Measurements from ENCODE around the gene MEOX1. TPM values are rescaled to one million over a fixed set of nuclear protein-coding genes. Genes with fewer than 3 reads are reported as not detected.

MEOX1 gene
- total and polyA plus RNA-seq, 7 donors: 0.23 to 5.3 (median 2.9) TPM

DNA sequence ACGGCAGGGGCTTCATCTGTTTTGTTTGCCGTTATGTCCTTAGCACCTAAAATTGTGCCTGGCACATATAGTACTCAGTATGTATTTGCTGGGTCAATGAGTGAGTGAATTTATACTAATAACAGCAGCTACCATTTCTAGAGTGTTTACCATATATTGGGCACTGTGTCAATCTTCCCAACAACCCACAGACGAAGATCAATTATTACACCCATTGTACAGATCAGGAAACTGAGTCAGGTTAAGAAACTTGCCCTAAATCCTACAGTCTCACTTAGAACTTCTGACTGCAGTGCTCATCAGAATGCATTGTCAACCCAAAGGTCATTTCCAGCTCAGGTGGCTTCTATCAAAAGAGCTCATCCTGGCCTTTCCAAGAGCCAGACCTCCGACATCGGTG, 44.5 kb upstream of the MEOX1 start:
- Histone ChIP-seq H3K4me1 (no peaks in the 10 kb centered on the region), H3K9me3 (no peaks in the 10 kb centered on the region), H3K27me3 (peaks cover 8 to 21% (median 13%) of the 10 kb centered on the region in 3 donors), H3K4me3 (no peak overlapping the region), H3K36me3 (no peaks in the 10 kb centered on the region), H3K27ac (no peak overlapping the region)
- TF ChIP-seq, protein P1, sequence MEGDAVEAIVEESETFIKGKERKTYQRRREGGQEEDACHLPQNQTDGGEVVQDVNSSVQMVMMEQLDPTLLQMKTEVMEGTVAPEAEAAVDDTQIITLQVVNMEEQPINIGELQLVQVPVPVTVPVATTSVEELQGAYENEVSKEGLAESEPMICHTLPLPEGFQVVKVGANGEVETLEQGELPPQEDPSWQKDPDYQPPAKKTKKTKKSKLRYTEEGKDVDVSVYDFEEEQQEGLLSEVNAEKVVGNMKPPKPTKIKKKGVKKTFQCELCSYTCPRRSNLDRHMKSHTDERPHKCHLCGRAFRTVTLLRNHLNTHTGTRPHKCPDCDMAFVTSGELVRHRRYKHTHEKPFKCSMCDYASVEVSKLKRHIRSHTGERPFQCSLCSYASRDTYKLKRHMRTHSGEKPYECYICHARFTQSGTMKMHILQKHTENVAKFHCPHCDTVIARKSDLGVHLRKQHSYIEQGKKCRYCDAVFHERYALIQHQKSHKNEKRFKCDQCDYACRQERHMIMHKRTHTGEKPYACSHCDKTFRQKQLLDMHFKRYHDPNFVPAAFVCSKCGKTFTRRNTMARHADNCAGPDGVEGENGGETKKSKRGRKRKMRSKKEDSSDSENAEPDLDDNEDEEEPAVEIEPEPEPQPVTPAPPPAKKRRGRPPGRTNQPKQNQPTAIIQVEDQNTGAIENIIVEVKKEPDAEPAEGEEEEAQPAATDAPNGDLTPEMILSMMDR (IDR thresholded peaks at IDR 0.05): no peak
- TF ChIP-seq POLR2A (IDR thresholded peaks at IDR 0.05): no peak
- TF ChIP-seq POLR2AphosphoS5 (IDR thresholded peaks at IDR 0.05): no peak
- TF ChIP-seq EP300 (IDR thresholded peaks at IDR 0.05): no peak
- DNase-seq: no peak
- intact Hi-C loops (cut with DNase I): no loop called here
- 82 to 87% methylated on average over 5 of the region's 5 CpGs for WGBS, 2 donors

DNA sequence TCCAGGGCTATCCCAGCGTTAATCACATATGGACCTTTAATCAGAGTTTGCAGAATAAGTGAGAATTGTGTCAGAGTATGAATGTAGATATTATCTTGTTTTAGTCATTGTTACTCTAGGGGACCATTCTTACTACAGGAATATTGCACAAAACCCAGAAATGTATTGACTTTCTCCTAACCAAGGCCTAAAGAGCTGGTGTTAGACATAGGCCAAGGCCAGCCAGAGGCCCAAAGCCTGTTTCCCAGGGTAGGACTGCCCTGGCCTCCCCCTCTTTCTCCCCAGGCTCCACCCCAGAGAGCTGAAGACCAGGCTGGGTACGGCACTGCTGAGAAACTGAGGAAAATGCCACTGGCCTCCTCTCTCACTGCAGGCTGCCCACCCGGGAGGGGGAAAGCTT, 41.9 kb upstream of the MEOX1 start:
- H3K9me3 ChIP-seq: no peaks in the 10 kb centered on the region
- peaks cover 0 to 4% (median 3%) of the 10 kb centered on the region in 3 donors for H3K27me3 ChIP-seq
- no peak overlapping the region for H3K27ac ChIP-seq
- DNase-seq: no peak
- H3K4me3 ChIP-seq: no peak overlapping the region
- intact Hi-C loops (cut with DNase I): no loop called here
- no peaks in the 10 kb centered on the region for H3K4me1 ChIP-seq
- TF ChIP-seq EP300 (IDR thresholded peaks at IDR 0.05): no peak
- TF ChIP-seq POLR2A (IDR thresholded peaks at IDR 0.05): no peak
- no peak for TF ChIP-seq POLR2AphosphoS5 (IDR thresholded peaks at IDR 0.05)
- TF ChIP-seq, protein P1 (IDR thresholded peaks at IDR 0.05): no peak
- no peaks in the 10 kb centered on the region for H3K36me3 ChIP-seq
- WGBS, 2 donors: 89 to 94% methylated on average over 3 of the region's 3 CpGs

DNA sequence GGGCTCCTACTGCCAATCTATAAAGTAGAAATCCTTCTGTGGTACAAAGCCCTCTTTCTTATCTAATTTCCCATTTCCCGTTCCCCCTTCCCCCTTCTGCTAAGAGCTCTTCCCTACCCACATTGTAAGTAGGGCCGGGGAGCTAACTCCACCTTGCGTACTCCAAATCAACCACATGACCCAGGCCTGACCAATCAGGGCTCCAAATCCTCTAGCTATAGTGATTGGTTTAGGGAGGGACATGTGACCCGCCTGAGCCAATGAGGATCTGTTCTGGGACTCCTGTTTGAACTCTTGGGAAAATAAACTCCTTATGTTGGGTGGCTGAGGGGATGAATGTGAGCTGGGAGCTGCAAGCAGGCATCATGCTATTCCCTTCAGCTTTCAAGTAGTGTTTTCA, 40.9 kb upstream of the MEOX1 start:
- no peaks in the 10 kb centered on the region for H3K9me3 ChIP-seq
- no peak overlapping the region for H3K4me3 ChIP-seq
- 81 to 84% methylated on average over 4 of the region's 4 CpGs for WGBS, 2 donors
- H3K36me3 ChIP-seq: no peaks in the 10 kb centered on the region
- TF ChIP-seq EP300 (IDR thresholded peaks at IDR 0.05) (no peak), POLR2AphosphoS5 (IDR thresholded peaks at IDR 0.05) (no peak), POLR2A (IDR thresholded peaks at IDR 0.05) (no peak)
- TF ChIP-seq, protein P1 (IDR thresholded peaks at IDR 0.05): no peak
- no peak overlapping the region for H3K27ac ChIP-seq
- no peak for DNase-seq
- peaks cover 0 to 4% (median 3%) of the 10 kb centered on the region in 3 donors for H3K27me3 ChIP-seq
- no peaks in the 10 kb centered on the region for H3K4me1 ChIP-seq
- intact Hi-C loops (cut with DNase I): no loop called here

DNA sequence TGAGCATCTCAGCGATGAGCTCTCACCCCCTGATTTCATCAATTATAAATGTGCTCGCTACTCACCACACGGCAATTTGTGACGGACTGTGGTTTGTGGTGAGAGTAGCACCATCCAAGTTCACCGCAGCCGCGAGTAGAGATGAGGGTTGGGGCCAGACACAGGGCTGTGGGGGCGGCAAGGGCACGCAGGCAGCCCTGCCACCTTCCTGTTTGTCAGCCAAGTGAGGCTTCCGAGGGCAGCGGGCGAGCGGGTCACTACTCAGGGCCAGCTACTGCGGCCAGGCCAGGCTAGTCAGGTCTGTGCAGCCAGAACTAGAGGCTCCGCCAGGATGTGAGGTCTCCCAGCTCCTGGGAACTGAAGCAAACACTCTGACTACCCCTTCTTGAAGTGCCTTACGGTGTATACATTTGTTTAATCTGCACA, 39.6 kb upstream of the MEOX1 start:
- Histone ChIP-seq H3K36me3 (no peaks in the 10 kb centered on the region), H3K27me3 (no peaks in the 10 kb centered on the region), H3K9me3 (no peaks in the 10 kb centered on the region), H3K27ac (no peak overlapping the region), H3K4me1 (peaks cover 0 to 7% (median 5%) of the 10 kb centered on the region in 4 donors), H3K4me3 (no peak overlapping the region)
- DNase-seq: no peak
- intact Hi-C loops (cut with DNase I): no loop called here
- TF ChIP-seq POLR2A (IDR thresholded peaks at IDR 0.05) (no peak), POLR2AphosphoS5 (IDR thresholded peaks at IDR 0.05) (no peak), EP300 (IDR thresholded peaks at IDR 0.05) (no peak)
- TF ChIP-seq, protein P1 (IDR thresholded peaks at IDR 0.05): no peak
- WGBS, 2 donors: 34 to 72% methylated on average over 16 of the region's 16 CpGs

DNA sequence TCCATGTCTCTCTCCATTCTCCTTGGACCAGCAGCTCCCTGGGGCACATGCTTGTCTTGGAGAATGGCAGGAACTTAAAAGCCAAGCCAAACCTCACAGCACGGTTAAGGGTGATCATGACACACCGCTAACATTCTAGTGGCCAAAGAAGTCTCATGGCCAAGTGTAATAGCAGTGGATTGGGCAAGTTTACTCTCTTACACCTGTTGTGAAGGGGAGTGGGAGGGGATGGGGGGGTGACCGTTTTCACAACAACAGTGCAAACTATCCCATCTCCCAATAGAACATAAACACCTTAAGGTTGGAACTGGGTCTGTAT, 37.7 kb upstream of the MEOX1 start:
- TF ChIP-seq POLR2A (IDR thresholded peaks at IDR 0.05): no peak
- no peak for TF ChIP-seq EP300 (IDR thresholded peaks at IDR 0.05)
- TF ChIP-seq POLR2AphosphoS5 (IDR thresholded peaks at IDR 0.05): no peak
- WGBS, 2 donors: 74 to 87% methylated on average over 3 of the region's 3 CpGs
- H3K9me3 ChIP-seq: no peaks in the 10 kb centered on the region
- DNase-seq: no peak
- no peak overlapping the region for H3K27ac ChIP-seq
- H3K27me3 ChIP-seq: no peaks in the 10 kb centered on the region
- H3K4me3 ChIP-seq: no peak overlapping the region
- H3K4me1 ChIP-seq: peaks cover 0 to 14% (median 11%) of the 10 kb centered on the region in 4 donors
- intact Hi-C loops (cut with DNase I): no loop called here
- H3K36me3 ChIP-seq: no peaks in the 10 kb centered on the region
